GM18873 (cell line): Measurements from ENCODE around the gene INSM2.

ENCODE experiments used
- ATAC-seq: cut with Tn5 transposase; IDR thresholded peaks from one replicate; pipeline ENCODE4 v1.9.1; 2021; ENCODE audit warnings: mild to moderate bottlenecking, moderate library complexity, moderate number of reproducible peaks; ENCODE audit not compliant: unreplicated experiment, low FRiP score

Gene INSM2

GRCh38 chr14:35533357-35534207 lies at the start of gene INSM2:
INSM2 (plus strand) TSS chr14:35534164; CDS start chr14:35534253, 89 bp downstream.
- ATAC-seq: peak; percentile 58

GRCh38 chr14:35492569-35493014 lies 41.4 kb upstream of the INSM2 start:
- ATAC-seq: no peak

- no peak for ATAC-seq
These were observed 38.7 kb upstream of the INSM2 start for GRCh38 chr14:35495278-35495677.

- no peak for ATAC-seq
These were observed 34.8 kb upstream of the INSM2 start for GRCh38 chr14:35499180-35499579.

GRCh38 chr14:35503646-35504045 lies 30.3 kb upstream of the INSM2 start:
- ATAC-seq: no peak

GRCh38 chr14:35504260-35504659 lies 29.7 kb upstream of the INSM2 start:
- no peak for ATAC-seq

GRCh38 chr14:35506461-35506860 lies 27.5 kb upstream of the INSM2 start:
- ATAC-seq: no peak

- no peak for ATAC-seq
These were observed 27.0 kb upstream of the INSM2 start for GRCh38 chr14:35506927-35507326.

GRCh38 chr14:35509846-35510245 lies 24.1 kb upstream of the INSM2 start:
- no peak for ATAC-seq

GRCh38 chr14:35512765-35513164 lies 21.2 kb upstream of the INSM2 start:
- no peak for ATAC-seq

- ATAC-seq: no peak
These were observed 18.0 kb upstream of the INSM2 start for GRCh38 chr14:35515916-35516315.

- ATAC-seq: no peak
These were observed 14.0 kb upstream of the INSM2 start for GRCh38 chr14:35519986-35520385.

GRCh38 chr14:35525695-35526094 lies 8.3 kb upstream of the INSM2 start:
- no peak for ATAC-seq

GRCh38 chr14:35526962-35527361 lies 7.0 kb upstream of the INSM2 start:
- no peak for ATAC-seq

GRCh38 chr14:35531960-35532747 lies 1.8 kb upstream of the INSM2 start:
- ATAC-seq: no peak

GRCh38 chr14:35532783-35533356 lies 1.1 kb upstream of the INSM2 start:
- no peak for ATAC-seq

- ATAC-seq: no peak
These were observed 376 bp downstream of the INSM2 start for GRCh38 chr14:35534208-35534872.

- ATAC-seq: peak; percentile 48
These were observed 1.0 kb downstream of the INSM2 start for GRCh38 chr14:35534873-35535482.

- ATAC-seq: no peak
These were observed 1.6 kb downstream of the INSM2 start for GRCh38 chr14:35535483-35536112.

- no peak for ATAC-seq
These were observed 6.0 kb downstream of the INSM2 start for GRCh38 chr14:35539969-35540368.
